ENCODE results near the gene CDS1.
"Not testable (repeated sequence)": the region's sequence is repeated elsewhere in the genome, so short reads cannot be mapped to it uniquely, and the experiment has no call there.

CDS1 gene

DNA sequence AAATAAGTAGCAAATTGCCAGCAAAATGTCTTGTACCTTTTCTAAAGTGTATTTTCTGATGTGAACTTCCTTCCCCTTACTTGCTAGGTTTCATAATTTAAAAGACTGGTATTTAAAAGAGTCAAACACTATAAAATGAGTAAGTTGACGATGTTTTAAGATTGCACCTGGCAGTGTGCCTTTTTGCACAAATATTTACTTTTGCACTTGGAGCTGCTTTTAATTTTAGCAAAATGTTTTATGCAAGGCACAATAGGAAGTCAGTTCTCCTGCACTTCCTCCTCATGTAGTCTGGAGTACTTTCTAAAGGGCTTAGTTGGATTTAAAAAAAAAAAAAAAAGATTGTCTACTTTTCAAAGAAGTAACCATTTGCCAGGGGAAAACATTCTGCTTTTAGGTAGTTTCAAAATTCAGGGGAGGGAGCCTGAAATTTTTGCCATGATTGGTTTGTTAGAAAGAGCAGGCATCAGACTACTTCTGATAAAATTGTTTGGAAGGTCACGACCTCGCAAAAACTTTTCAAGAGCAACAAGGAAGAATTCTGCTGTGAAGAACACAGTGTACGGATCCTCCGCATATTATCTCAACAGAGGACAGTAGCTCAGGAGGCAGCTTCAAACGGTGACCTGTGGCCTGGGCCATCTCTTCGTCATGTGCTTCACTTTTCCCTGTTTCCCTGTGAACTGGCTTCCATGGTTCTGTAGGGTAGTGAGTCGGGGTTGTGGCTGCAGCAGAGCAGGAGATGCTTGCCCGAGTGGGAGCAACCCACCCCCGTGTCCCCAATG is 66.1 kb downstream of the CDS1 start:
- TF ChIP-seq Cebpa-rat (IDR thresholded peaks at IDR 0.05): no peak

DNA sequence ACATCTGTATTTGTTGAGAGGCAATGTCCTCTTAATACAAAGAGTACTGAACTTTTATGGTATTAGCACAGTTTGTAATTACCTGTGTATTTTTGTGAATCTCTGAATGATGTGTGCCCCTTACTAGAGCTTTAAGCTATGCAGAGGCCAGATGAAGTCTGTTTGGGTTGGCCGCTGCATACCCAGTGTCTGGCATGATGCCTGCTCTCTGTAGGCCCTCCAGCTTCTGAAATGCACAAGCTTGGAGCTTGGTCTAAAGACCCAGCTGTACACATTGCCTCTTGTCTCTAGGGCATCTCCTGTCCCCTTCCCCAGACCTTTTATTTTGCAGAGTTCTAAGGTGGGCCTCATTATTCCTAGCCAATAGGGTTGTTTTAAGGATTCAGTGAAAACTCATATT is 68.6 kb downstream of the CDS1 start:
- Histone ChIP-seq H3K9ac (no peak overlapping the region), H3K36me3 (no peaks in the 10 kb centered on the region), H3K4me1 (peaks cover 0 to 30% (median 3%) of the 10 kb centered on the region in 10 experiments; a peak in 8 of 20 replicates), H3K27me3 (no peaks in the 10 kb centered on the region), H3K9me3 (replicated peaks in 1 of 11) (peaks cover 0 to 4% (median 2%) of the 10 kb centered on the region in 11 experiments; a peak in 13 of 22 replicates), H3K4me2 (no peak overlapping the region), H3K4me3 (no peak overlapping the region), H4K20me1 (no peaks in the 10 kb centered on the region), H3K27ac (no peak overlapping the region)
- no peak for TF ChIP-seq Cebpa-rat (IDR thresholded peaks at IDR 0.05)

More for the DNA sequence above, 66.1 kb downstream of the CDS1 start:
- no peaks in the 10 kb centered on the region for H4K20me1 ChIP-seq
- H3K27me3 ChIP-seq: no peaks in the 10 kb centered on the region
- H3K4me2 ChIP-seq: peak overlapping the region in 4 of 11 experiments; percentile 2 to 75 (median 40); a peak in 5 of 22 replicates
- H3K9me3 ChIP-seq (replicated peaks in 1 of 11): no peaks in the 10 kb centered on the region
- peaks cover 0 to 30% (median 3%) of the 10 kb centered on the region in 10 experiments; a peak in 8 of 20 replicates for H3K4me1 ChIP-seq
- H3K36me3 ChIP-seq: no peaks in the 10 kb centered on the region
- no peak overlapping the region for H3K27ac ChIP-seq
- no peak overlapping the region for H3K9ac ChIP-seq
- H3K4me3 ChIP-seq: no peak overlapping the region

DNA sequence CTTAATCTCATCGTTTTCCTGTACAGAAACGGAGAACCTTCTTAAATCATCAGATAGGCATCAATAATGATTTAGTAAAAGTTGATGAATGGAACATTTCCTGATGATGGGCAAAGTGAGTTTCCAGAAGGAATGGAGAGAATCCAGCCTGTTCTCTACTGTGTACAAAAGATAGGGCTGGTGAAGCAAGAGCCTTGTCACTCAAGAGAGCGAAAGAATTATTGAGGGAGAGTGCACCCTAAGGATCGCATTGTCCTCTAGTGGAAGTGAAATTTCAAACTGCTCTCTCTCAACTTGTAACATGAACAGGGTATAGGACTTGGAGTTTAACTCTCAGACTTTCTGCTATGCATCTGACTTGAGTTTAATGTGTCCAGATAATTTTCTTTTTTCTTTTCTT is 69.6 kb downstream of the CDS1 start:
- H3K4me1 ChIP-seq: peaks cover 0 to 30% (median 3%) of the 10 kb centered on the region in 10 experiments; a peak in 8 of 20 replicates
- H3K4me2 ChIP-seq: no peak overlapping the region
- no peaks in the 10 kb centered on the region for H3K27me3 ChIP-seq
- H3K9ac ChIP-seq: no peak overlapping the region
- TF ChIP-seq Cebpa-rat (IDR thresholded peaks at IDR 0.05): no peak
- H3K9me3 ChIP-seq (replicated peaks in 1 of 11): peaks cover 3 to 13% (median 12%) of the 10 kb centered on the region in 11 experiments; a peak in 21 of 22 replicates
- no peaks in the 10 kb centered on the region for H4K20me1 ChIP-seq
- 0 out of 22 replicates have a peak, but pooled peaks cover 0 to 1% (median 0%) of the 10 kb centered on the region in 11 experiments for H3K36me3 ChIP-seq
- H3K27ac ChIP-seq: no peak overlapping the region
- no peak overlapping the region for H3K4me3 ChIP-seq

DNA sequence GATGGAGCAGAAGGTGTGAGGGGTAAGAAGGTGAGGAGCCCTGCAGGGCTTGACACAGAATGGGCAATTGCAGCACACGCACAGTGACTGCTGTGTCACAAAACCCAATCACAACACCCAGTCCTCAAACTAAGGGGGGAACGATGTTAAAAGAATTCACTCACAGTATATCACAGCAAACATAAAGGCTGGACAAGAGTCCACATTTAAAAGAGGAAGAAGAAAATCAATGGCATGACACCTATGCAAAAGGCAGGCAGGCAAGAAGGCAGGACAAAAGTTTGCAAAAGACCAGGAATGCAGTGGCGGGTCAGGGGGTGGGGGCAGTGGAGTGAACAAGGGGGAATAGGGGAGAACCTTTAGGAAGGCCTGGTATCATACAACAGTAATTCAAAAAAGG is 77.7 kb downstream of the CDS1 start:
- Histone ChIP-seq H3K9ac (no peak overlapping the region), H3K27me3 (no peaks in the 10 kb centered on the region), H3K36me3 (peaks cover 0 to 64% (median 0%) of the 10 kb centered on the region in 11 experiments; a peak in 6 of 22 replicates), H3K27ac (no peak overlapping the region), H3K9me3 (replicated peaks in 1 of 11) (peaks cover 27 to 49% (median 37%) of the 10 kb centered on the region in 11 experiments), H3K4me1 (no peaks in the 10 kb centered on the region), H4K20me1 (peaks cover 0 to 16% (median 0%) of the 10 kb centered on the region in 11 experiments; a peak in 2 of 22 replicates), H3K4me2 (no peak overlapping the region), H3K4me3 (no peak overlapping the region)
- TF ChIP-seq Cebpa-rat (IDR thresholded peaks at IDR 0.05): no peak

DNA sequence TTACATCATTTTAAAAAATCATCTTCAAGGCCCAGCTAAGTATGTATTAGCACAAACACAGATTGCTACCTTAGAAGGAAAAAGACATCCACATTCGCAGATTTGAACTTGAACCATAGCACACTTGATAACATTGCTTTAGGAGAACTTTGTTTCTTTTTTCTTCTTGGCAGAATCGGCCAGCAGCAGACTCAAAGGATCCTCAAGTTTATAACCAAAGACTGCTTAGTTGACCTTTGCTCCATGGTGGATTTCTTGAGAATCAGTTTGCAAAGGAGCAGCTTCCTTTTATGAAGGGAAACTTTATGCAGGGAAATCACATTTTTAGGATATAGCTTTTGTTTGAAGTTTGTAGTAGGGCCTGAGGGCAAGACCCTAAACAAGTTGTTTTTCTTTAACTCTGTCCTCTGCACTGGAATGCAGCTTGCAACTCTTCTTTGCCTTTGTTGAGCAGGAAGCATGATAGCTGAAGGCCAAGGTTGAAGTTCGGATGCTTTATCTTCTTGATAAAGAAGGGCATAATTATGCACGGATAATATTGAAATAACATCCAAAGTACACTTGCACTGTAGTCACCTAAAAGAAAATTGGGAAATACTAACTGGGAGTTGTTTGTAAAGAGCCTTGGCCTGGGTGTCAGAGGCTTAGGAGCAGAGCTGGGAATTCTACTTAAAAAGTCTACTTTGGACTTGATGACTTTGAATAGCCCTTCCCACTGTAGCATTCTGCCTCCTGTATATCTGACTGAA is 78.4 kb downstream of the CDS1 start:
- Histone ChIP-seq H3K4me2 (no peak overlapping the region), H3K27me3 (no peaks in the 10 kb centered on the region), H3K4me1 (peaks cover 0 to 3% (median 0%) of the 10 kb centered on the region in 10 experiments; a peak in 3 of 20 replicates), H3K27ac (no peak overlapping the region), H3K9ac (no peak overlapping the region), H3K36me3 (peaks cover 0 to 72% (median 2%) of the 10 kb centered on the region in 11 experiments; a peak in 14 of 22 replicates), H4K20me1 (peaks cover 0 to 16% (median 0%) of the 10 kb centered on the region in 11 experiments; a peak in 2 of 22 replicates), H3K4me3 (no peak overlapping the region), H3K9me3 (replicated peaks in 1 of 11) (peaks cover 29 to 55% (median 41%) of the 10 kb centered on the region in 11 experiments)
- TF ChIP-seq Cebpa-rat (IDR thresholded peaks at IDR 0.05): no peak

DNA sequence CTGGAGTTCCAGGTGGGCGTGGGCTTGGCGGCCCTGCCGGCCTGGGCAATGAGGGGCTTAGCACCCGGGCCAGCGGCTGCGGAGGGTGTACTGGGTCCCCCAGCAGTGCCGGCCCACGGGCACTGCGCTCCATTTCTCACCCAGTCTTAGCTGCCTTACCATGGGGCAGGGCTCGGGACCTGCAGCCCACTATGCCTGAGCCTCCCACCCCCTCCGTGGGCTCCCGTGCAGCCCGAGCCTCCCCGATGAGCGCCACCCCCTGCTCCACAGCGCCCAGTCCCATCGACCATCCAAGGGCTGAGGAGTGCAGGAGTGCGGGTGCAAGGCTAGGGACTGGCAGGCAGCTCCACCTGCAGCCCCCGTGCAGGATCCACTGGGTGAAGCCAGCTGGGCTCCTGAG is 81.8 kb downstream of the CDS1 start:
- H3K4me2 ChIP-seq, H3K27me3 ChIP-seq, H3K9ac ChIP-seq, H3K27ac ChIP-seq, H3K4me3 ChIP-seq: not testable (repeated sequence)
- Histone ChIP-seq H3K36me3 (peaks cover 7 to 83% (median 32%) of the 10 kb centered on the region in 11 experiments), H3K4me1 (peaks cover 0 to 16% (median 0%) of the 10 kb centered on the region in 10 experiments; a peak in 4 of 20 replicates), H4K20me1 (peaks cover 0 to 19% (median 0%) of the 10 kb centered on the region in 11 experiments; a peak in 2 of 22 replicates), H3K9me3 (replicated peaks in 1 of 11) (peaks cover 8 to 37% (median 14%) of the 10 kb centered on the region in 11 experiments; a peak in 20 of 22 replicates)

DNA sequence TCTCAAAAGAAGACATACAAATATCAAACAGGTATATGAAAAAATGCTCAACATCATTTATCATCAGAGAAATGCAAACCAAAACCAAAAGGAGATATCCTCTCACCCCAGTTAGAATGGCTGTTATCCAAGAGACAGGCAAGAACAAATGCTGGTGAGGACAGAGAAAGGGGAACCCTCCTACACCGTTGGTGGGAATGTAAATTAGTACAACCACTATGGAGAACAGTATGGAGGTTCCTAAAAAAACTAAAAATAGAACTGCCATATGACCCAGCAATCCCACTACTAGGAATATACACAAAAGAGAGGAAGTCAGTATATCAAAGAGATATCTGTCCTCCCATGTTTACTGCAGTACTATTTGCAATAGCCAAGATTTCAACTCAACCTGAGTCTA is 83.5 kb downstream of the CDS1 start:
- H3K4me2 ChIP-seq: peak overlapping the region in 2 of 11 experiments; percentile 53 to 54; a peak in 3 of 22 replicates

DNA sequence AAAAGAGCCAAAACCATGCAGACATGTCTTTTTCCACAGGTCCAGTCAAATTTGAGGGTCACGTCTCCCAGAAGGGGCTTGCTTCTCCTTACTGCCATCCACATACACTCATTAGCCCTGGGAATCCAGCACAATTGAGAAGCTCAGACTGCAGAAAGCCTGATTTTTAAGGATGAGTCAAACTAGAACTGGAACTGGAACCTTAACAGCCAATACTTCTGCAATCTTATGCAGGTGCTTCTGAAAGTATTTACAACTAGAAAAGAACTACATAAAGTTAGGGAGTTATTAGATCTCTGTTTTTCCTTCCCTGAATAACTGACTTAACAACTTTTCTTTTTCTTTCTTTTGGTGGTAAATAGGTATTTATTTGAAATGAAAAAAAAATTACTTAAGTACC is 86.3 kb downstream of the CDS1 start:
- Histone ChIP-seq H4K20me1 (peaks cover 0 to 28% (median 0%) of the 10 kb centered on the region in 11 experiments; a peak in 3 of 22 replicates), H3K27ac (no peak overlapping the region), H3K4me2 (no peak overlapping the region), H3K36me3 (peaks cover 42 to 97% (median 73%) of the 10 kb centered on the region in 11 experiments), H3K4me1 (peaks cover 0 to 16% (median 0%) of the 10 kb centered on the region in 10 experiments; a peak in 6 of 20 replicates), H3K9ac (no peak overlapping the region), H3K27me3 (no peaks in the 10 kb centered on the region), H3K4me3 (no peak overlapping the region), H3K9me3 (replicated peaks in 1 of 11) (peaks cover 0 to 28% (median 13%) of the 10 kb centered on the region in 11 experiments; a peak in 17 of 22 replicates)
- TF ChIP-seq Cebpa-rat (IDR thresholded peaks at IDR 0.05): no peak

More for the DNA sequence above, 83.5 kb downstream of the CDS1 start:
- Histone ChIP-seq H3K9ac (no peak overlapping the region), H3K36me3 (peaks cover 19 to 83% (median 47%) of the 10 kb centered on the region in 11 experiments), H4K20me1 (peaks cover 0 to 27% (median 0%) of the 10 kb centered on the region in 11 experiments; a peak in 2 of 22 replicates), H3K9me3 (replicated peaks in 1 of 11) (peaks cover 0 to 28% (median 13%) of the 10 kb centered on the region in 11 experiments; a peak in 17 of 22 replicates), H3K27ac (no peak overlapping the region), H3K27me3 (no peaks in the 10 kb centered on the region), H3K4me1 (peaks cover 0 to 16% (median 0%) of the 10 kb centered on the region in 10 experiments; a peak in 4 of 20 replicates), H3K4me3 (no peak overlapping the region)
- no peak for TF ChIP-seq Cebpa-rat (IDR thresholded peaks at IDR 0.05)

Data from BLaER1 treated with 17β-estradiol and CSF1 and Interleukin-3, amounts not matched to agents 10 nM and 100 nM (cell line).